Stimulated activated CD4-positive, alpha-beta T cell treated with anti-CD3 and anti-CD28 coated beads, Interleukin-1b, Interleukin-23, amount 100 ng/mL, for 4 hours (primary cell): ENCODE measurements around the gene NOX5.
A peak's percentile ranks its signal among the peaks of the same experiment; 100 is the strongest.
"Not testable (repeated sequence)": the region's sequence is repeated elsewhere in the genome, so short reads cannot be mapped to it uniquely, and the experiment has no call there.

ENCODE experiments used
- DNase-seq, 2 donors: peaks; one replicate each; pipeline ENCODE4 v3.0.0-alpha.2; 2020; ENCODE audit warnings: low read depth in 2 of 2

NOX5 gene

DNA sequence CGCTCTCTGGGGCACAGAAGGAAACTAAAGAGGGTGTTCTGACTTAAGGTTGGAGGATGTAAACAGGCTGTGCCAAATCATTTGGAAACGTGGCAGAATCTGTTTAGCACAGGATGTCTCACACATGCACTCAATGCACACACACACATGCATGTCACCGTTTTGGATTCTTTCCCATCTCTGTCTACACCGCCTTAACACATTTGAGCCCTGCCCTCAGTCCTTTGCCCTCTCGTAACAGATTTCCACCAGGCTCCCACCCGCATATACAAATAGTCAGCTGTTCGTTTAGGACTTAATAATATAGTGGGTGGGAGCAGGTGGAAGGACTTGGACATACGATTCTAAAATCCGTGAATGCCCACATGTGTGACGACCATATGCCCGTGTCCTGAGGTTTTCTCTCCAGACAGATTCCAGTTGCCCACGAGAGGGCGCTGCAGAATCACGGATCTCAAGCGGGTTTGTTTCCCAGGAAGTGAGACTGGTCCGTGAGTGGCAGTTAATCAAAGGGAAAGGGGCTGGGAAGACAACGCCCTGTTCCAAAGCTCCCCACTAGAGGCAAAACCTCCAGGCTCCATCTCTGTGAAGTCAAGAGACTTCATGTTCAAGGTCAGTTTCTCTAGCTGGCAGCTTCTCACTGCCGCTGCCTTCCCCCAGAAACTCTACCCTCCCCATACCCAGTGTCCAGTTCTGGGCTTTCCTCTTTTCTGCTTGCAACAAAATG is 44.5 kb downstream of the NOX5 start:
- DNase-seq = peak; percentile 52 to 70

DNA sequence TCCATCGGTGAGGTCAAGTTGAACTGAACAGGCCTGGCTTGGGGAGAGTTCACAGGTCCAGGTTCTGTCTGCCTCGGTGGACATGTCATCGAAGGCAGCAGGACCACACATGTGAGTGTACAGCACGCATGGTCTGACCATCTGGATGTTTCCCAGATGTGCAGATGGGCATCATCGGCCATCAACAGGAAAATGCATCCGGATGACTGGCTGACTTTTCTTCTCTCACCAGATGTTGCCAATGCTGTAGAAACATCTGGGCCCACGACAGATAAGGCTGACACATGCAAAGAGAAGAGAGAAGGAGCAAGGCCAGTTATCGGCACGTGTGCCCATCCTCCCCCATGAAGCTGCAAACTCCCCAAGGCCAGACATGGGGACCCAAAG is 45.1 kb downstream of the NOX5 start:
- DNase-seq = no peak

- no peak for DNase-seq
Observed at GRCh38 chr15:69060041-69060481, 45.6 kb downstream of the NOX5 start.

DNA sequence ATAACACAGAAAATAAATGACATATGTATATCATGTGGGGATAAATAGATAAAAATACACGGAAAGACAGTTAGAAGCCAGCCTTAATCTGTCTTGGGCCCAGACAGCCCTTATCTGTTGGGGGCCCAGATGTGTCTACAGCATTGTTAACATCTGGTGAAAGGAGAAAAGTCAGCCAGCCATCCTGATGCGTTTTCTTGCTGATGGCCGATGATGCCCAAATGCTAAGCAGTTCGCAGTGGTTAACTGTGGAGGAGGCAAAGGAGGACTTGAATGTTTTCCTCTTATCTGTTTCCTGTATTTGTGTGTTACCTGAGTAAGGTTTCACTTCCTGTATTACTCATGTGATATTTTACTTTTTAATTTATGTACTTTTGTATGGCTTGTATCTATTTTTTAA is 46.2 kb downstream of the NOX5 start:
- DNase-seq = no peak

GRCh38 chr15:69061414-69061842 is 46.9 kb downstream of the NOX5 start:
- no peak for DNase-seq

- no peak for DNase-seq
Observed at GRCh38 chr15:69064649-69065048, 50.2 kb downstream of the NOX5 start.

DNA sequence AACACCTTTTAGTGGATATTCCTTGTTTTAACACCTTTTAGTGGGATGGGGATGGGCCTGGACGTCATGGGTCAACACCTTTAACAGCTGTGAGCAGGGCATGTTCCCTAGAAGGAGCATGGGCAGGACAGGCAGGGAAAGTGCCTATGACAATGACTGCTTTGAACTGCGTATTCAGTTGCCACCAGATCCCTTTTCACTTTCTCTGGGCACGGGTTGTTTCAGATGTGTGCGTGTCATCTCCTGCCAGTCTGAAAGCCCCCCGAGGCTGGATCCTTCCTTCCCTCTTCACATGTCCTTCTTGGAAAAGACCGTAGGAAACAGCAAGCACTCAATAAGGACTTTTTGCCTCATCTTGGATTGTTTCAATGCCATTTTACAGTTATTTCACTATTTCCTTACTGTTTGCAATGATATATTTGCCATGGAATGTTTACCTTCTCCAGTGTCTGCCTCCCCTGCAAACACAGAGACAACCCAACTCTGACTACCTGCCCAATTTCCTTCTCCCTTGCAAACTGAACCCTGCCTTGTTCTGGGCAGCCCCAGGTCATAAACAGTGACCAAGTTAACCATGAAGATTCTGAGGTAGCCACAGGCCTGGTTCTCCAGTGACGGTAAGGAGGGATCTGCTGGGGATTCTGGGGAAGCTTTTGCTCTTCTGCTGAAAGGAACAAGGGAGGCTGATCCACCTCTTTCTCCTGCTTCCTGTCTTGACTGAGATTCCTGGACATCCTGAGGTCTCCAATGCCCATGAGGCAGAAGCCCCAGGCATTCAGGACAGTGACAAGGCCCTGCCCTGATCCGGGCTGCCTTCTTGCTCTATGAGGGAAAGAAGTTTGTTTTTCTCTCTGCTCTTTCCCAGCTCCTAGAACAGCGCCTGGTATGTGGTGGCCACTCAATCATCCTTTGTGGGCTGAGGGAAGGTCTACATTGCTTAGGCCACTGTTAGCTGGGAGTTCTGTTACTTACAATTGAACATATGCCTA is 51.8 kb downstream of the NOX5 start:
- no peak for DNase-seq

DNA sequence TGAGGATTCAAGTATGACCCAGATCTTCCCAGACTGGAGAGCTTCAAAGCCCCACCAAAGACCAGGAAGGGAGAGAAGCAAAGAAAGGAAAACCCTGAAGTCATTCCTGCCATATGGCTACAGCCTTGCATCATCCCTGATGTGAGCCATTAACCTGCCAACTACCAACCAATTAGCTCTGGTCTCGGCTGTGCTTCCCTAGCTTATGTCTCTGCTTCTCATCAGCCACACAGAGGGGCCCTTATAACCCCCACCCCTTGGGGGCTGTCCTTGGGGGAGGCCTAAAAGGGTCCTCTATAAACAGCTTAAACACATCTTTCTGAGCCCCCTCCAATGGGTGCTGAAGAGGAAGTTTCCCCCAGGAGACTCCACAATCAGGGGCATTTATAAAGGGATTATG is 52.8 kb downstream of the NOX5 start:
- no peak for DNase-seq

- DNase-seq = no peak
Observed at GRCh38 chr15:69068157-69068556, 53.7 kb downstream of the NOX5 start.

- not testable (repeated sequence) for DNase-seq
Observed at GRCh38 chr15:69069290-69069689, 54.8 kb downstream of the NOX5 start.

DNA sequence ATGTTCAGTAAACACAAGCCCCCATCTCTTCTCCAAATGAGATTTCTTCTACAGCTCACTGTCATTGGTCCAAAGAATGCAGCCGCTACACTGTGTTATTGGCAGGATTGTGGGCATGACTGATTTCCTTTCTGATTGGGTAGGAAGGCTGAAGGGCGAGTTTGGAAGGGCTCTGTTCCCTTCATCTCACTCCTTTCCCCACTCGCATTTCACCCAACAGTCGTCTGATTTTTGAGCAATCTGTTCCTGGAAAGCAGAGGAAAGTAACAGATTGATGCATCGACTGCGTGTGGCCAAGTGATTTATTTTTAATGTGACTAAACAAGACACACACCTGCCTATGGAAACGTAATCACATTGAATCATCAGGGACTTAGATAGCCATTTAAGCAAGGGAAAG is 55.5 kb downstream of the NOX5 start:
- no peak for DNase-seq

DNA sequence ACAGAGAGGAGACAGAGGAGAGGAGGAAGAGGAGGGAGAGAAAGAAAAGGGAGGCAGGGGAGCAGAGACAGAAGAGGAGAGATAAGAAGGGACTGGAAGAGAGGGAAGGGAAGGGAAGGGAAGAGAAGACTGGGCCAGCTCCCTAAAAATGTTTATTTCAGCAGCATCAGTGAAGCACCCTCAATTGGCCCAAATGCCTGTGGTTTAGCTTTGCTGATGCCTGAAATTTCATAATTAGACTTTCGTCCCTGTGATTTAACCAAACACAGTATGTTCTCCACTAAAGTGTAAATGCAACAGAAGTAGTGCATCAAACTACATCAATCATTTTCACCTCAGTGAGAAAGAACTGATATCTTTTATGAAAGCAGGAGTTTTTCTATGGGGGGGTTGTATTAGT is 55.9 kb downstream of the NOX5 start:
- no peak for DNase-seq

GRCh38 chr15:69071260-69071659 is 56.8 kb downstream of the NOX5 start:
- no peak for DNase-seq

GRCh38 chr15:69072906-69073305 is 58.4 kb downstream of the NOX5 start:
- DNase-seq = no peak

GRCh38 chr15:69074001-69074842 is 59.7 kb downstream of the NOX5 start:
- no peak for DNase-seq

DNA sequence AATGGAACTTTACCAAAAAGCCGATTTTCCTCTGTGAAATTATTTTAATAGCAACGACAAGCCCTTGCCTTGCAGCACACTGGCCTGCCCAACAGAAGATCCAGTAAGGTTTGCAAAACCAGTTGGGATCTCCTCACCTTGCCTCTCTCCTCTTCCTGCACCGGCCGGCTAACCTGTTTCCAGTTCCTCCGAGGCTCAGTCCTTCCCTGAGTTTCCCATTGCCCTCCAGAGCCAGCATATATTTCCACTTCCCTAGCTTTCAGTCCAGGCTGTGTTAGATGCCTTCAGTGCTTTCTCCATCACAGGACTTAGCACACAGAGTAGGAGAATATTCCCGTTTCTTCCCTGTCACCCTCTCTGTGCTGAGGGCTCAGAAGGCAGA is 60.3 kb downstream of the NOX5 start:
- DNase-seq = no peak

DNA sequence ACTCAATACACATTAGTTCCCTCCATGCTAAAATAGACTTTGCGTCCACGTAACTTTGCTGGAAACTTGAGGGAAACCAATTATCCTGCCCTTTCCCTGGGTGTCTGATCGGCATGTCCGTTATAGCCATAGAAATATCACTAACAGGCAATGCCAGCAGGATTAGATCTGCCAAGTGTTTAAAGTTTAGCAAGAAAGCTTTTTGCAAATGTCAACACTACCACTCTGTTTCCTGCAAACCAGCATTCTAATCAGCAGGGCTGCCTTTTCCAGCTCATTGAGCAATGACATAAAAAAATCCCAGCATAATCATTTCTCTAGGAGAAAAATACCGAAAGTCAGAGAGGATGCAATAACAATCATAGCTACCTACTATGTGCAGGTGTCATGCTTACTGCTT is 60.9 kb downstream of the NOX5 start:
- DNase-seq = no peak

GRCh38 chr15:69076756-69077155 is 62.3 kb downstream of the NOX5 start:
- no peak for DNase-seq

DNA sequence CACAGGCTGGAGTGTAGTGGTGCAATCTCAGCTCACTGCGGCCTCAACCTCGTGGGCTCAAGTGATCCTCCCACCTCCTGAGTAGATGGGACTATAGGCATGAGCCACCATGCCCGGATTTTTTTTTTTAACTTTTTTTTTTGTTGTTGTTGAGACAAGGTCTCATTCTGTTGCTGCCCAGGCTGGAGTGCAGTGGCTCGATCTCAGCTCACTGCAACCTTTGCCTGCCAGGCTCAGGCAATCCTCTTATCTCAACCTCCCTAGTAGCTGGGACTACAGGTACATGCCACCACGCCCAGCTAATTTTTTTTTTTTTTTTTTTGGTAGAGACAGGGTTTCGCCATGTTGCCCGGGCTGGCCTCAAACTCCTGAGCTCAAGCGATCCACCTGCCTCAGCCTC is 64.1 kb downstream of the NOX5 start:
- no peak for DNase-seq

DNA sequence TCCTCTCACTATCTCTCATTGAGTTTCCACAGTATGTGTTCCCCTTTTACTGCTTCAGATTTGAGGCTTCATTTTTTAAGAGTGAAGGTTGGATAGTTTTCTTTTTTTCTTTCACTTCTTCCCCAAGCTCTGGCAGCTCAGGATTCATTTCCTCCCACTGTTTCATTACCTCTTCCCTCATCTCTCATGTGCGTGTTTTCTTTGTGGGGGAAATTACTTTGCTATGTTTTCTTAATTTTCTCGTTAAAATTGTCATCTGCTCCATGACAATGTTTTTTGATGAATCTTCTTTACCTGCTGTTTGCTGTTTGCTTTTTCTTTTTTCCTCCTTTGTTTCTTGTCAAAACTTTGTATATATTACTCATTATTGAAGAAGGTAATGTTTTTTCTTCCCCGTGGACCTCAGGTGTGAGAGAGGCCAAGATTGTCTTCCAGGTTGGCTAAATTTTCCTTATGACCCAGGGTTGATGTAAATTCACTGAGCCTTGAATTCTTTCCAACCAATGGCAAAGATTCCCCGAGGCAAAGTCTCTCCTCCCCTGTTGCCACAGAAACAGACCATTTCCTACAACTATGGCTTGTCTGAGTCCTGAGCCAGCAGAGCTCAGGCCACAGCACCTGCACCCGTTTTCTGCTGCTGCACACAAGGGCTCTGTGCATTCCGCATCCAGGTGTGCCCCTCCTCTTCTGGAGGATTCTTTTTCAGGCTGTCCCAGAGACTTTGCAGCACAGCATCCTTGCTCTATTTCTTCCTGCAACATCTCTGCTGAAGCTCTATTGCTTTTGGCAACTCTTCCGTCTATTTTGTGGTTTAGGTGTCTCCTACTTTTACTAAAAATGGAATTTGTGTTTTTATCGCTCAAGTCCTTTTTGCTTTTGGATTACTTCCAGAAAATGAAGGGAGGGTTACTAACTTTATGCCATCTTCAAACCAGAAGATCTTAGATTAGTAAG is 66.1 kb downstream of the NOX5 start:
- DNase-seq = no peak
